GM23338 (cell line): Measurements from ENCODE around the gene HDAC11. TPM values are rescaled to one million over a fixed set of nuclear protein-coding genes. Genes with fewer than 3 reads are reported as not detected.

Source experiments
- ATAC-seq: fragments of 200-7000 bp; cut with Tn5 transposase; 3 replicates; pipeline ENCODE4 v1.9.1; 2020
- DNase-seq: peaks from one replicate; pipeline ENCODE4 v3.0.0-alpha.2; 2015; ENCODE audit warnings: low spot score
- H2AFZ ChIP-seq: fragments of 200-600 bp; sonication (generic); 2 replicates; pipeline ENCODE4 v1.8.0; 2016; ENCODE audit warnings: antibody characterized with exemption, mild to moderate bottlenecking, moderate library complexity
- H3F3A ChIP-seq: fragments of 200-600 bp; sonication (generic); replicated peaks from 2 replicates; pipeline ENCODE4 v1.8.0; 2017; ENCODE audit warnings: antibody characterized with exemption, mixed run types, low read depth
- H3K27ac ChIP-seq: fragments of 200-600 bp; sonication (generic); 2 replicates; pipeline ENCODE4 v1.6.1; 2016; ENCODE audit warnings: low read depth
- H3K27me3 ChIP-seq: fragments of 200-600 bp; sonication (generic); 2 replicates; pipeline ENCODE4 v1.8.0; 2016; ENCODE audit warnings: mild to moderate bottlenecking, mixed run types, moderate library complexity; ENCODE audit not compliant: insufficient read depth
- H3K36me3 ChIP-seq: fragments of 200-600 bp; sonication (generic); 2 replicates; pipeline ENCODE4 v1.8.0; 2016; ENCODE audit warnings: mild to moderate bottlenecking; ENCODE audit not compliant: insufficient read depth
- H3K4me1 ChIP-seq: fragments of 200-600 bp; sonication (generic); 2 replicates; pipeline ENCODE4 v1.8.0; 2016; ENCODE audit warnings: mild to moderate bottlenecking, moderate library complexity; ENCODE audit not compliant: insufficient read depth
- H3K4me2 ChIP-seq: fragments of 200-600 bp; sonication (generic); 2 replicates; pipeline ENCODE4 v1.7.1; 2017; ENCODE audit warnings: mixed run types
- H3K4me3 ChIP-seq: fragments of 200-600 bp; sonication (generic); 2 replicates; pipeline ENCODE4 v1.6.1; 2016; ENCODE audit warnings: mixed run types
- H3K79me2 ChIP-seq: fragments of 200-600 bp; sonication (generic); replicated peaks from 2 replicates; pipeline ENCODE4 v1.8.0; 2017; ENCODE audit warnings: mild to moderate bottlenecking; ENCODE audit not compliant: insufficient read depth
- H3K9me2 ChIP-seq: fragments of 200-600 bp; sonication (generic); 2 replicates; pipeline ENCODE4 v1.8.0; 2017; ENCODE audit not compliant: insufficient read depth
- H4K20me1 ChIP-seq: fragments of 200-600 bp; sonication (generic); replicated peaks from 2 replicates; pipeline ENCODE4 v1.8.0; 2017; ENCODE audit warnings: mild to moderate bottlenecking; ENCODE audit not compliant: insufficient read depth
- H3K27ac Mint-ChIP-seq: 2 replicates; pipeline ENCODE4 v1.8.0; 2020; ENCODE audit warnings: inconsistent platforms, mild to moderate bottlenecking, moderate library complexity, mixed read lengths
- H3K27me3 Mint-ChIP-seq: 3 replicates; pipeline ENCODE4 v1.8.0; 2022; ENCODE audit warnings: low read depth, mild to moderate bottlenecking, moderate library complexity, mixed read lengths, inconsistent platforms; ENCODE audit not compliant: insufficient read depth, poor library complexity
- H3K36me3 Mint-ChIP-seq: 3 replicates; pipeline ENCODE4 v1.8.0; 2021; ENCODE audit warnings: low read depth, mild to moderate bottlenecking, inconsistent platforms, moderate library complexity, mixed read lengths
- H3K4me1 Mint-ChIP-seq: 3 replicates; pipeline ENCODE4 v1.8.0; 2020; ENCODE audit warnings: mild to moderate bottlenecking, inconsistent platforms, mixed read lengths
- H3K4me3 Mint-ChIP-seq: 3 replicates; pipeline ENCODE4 v1.8.0; 2021; ENCODE audit warnings: moderate library complexity, mild to moderate bottlenecking, inconsistent platforms, mixed read lengths
- H3K9me3 Mint-ChIP-seq: 3 replicates; pipeline ENCODE4 v1.8.0; 2020; ENCODE audit warnings: moderate library complexity, mild to moderate bottlenecking, inconsistent platforms, mixed read lengths
- CREB1 ChIP-seq: fragments of 250-450 bp; sonication (Bioruptor Pico); IDR thresholded peaks from 2 replicates; pipeline ENCODE4 v1.5.0; 2020; ENCODE audit warnings: low read depth, mild to moderate bottlenecking, moderate library complexity
- CTCF ChIP-seq, 2 experiments: fragments of 200-600 bp in 1 of 2; sonication (generic) in 1 of 2; conservative IDR thresholded peaks; 2 replicates each; pipeline versions ENCODE4 v1.5.1 to v1.6.1; 2016 to 2017; ENCODE audit warnings: antibody characterized with exemption in 2 of 2, low read depth in 2 of 2, mild to moderate bottlenecking in 2 of 2, moderate library complexity in 1 of 2
- EZH2 ChIP-seq: fragments of 200-600 bp; sonication (generic); IDR thresholded peaks from one replicate; pipeline ENCODE4 v1.8.0; 2017; ENCODE audit warnings: antibody characterized with exemption, mild to moderate bottlenecking, low read depth; ENCODE audit not compliant: unreplicated experiment
- EZH2phosphoT487 ChIP-seq: fragments of 200-600 bp; sonication (generic); IDR thresholded peaks from one replicate; pipeline ENCODE4 v1.8.1; 2018; ENCODE audit warnings: antibody characterized with exemption; ENCODE audit not compliant: unreplicated experiment
- JUNB ChIP-seq: IDR thresholded peaks from one replicate; pipeline ENCODE4 v1.6.1; 2016; ENCODE audit warnings: antibody characterized with exemption; ENCODE audit not compliant: unreplicated experiment
- NANOG ChIP-seq: IDR thresholded peaks from 2 replicates; pipeline ENCODE4 v1.6.1; 2016; ENCODE audit warnings: antibody characterized with exemption, borderline replicate concordance
- POLR2AphosphoS5 ChIP-seq: IDR thresholded peaks from 2 replicates; pipeline ENCODE4 v1.6.1; 2016; ENCODE audit warnings: antibody characterized with exemption, low read depth
- REST ChIP-seq: IDR thresholded peaks from one replicate; pipeline ENCODE4 v1.6.1; 2018; ENCODE audit warnings: antibody characterized with exemption; ENCODE audit not compliant: unreplicated experiment
- STAT1 ChIP-seq: IDR thresholded peaks from one replicate; pipeline ENCODE4 v1.6.1; 2016; ENCODE audit warnings: antibody characterized with exemption; ENCODE audit not compliant: unreplicated experiment
- ZNF114 ChIP-seq: fragments of 250-450 bp; sonication (Bioruptor Pico); IDR thresholded peaks from 2 replicates; pipeline ENCODE4 v1.5.0; 2020; ENCODE audit warnings: mild to moderate bottlenecking, moderate library complexity
- ZNF331 ChIP-seq: fragments of 250-450 bp; sonication (Bioruptor Pico); IDR thresholded peaks from 2 replicates; pipeline ENCODE4 v1.5.0; 2020; ENCODE audit warnings: low read depth, mild to moderate bottlenecking, moderate library complexity
- ZNF462 ChIP-seq: fragments of 250-450 bp; sonication (Bioruptor Pico); IDR thresholded peaks from 2 replicates; pipeline ENCODE4 v1.5.0; 2020; ENCODE audit warnings: mild to moderate bottlenecking, moderate library complexity
- polyA plus RNA-seq: library from polyadenylated mRNA; unstranded; fragments of >200 nt; fragmentation: Nextera tagmentation; extraction: Ambion mirVana; gene quantifications from 2 replicates; pipeline ENCODE4 v1.2.1, GENCODE V29; 2016
- total RNA-seq: library from RNA; depleted of rRNA; stranded (reverse); fragments of >200 nt; shearing (Covaris generic); gene quantifications from 2 replicates; pipeline ENCODE4 v1.2.3, GENCODE V29; 2014
- TF ChIP-seq, protein P1 (sequence below): IDR thresholded peaks from 2 replicates; pipeline ENCODE4 v1.6.1; 2016; ENCODE audit warnings: antibody characterized with exemption

The HDAC11 gene
- total and polyA plus RNA-seq, 2 experiments from 2014 or later, result 5.4 to 15.8 TPM

- peak overlapping the region; percentile 96 for H2AFZ ChIP-seq
- H3F3A ChIP-seq, result peaks cover 22% of the 10 kb centered on the region
- peak overlapping the region; percentile 95 for H3K4me2 ChIP-seq
- no peaks in the 10 kb centered on the region for H3K9me3 Mint-ChIP-seq
- H3K27me3 Mint-ChIP-seq, result peaks cover 25% of the 10 kb centered on the region
- H4K20me1 ChIP-seq, result no peaks in the 10 kb centered on the region
- ATAC-seq (peak; percentile 49), DNase-seq (peak; percentile 71)
- peaks cover 43% of the 10 kb centered on the region for H3K4me1 Mint-ChIP-seq
- no peaks in the 10 kb centered on the region for H3K9me2 ChIP-seq
- no peaks in the 10 kb centered on the region for H3K27me3 ChIP-seq
- peaks cover 8% of the 10 kb centered on the region for H3K4me1 ChIP-seq
- TF ChIP-seq REST (no peak), EZH2 (no peak), ZNF462 (CRISPR knock-in tag) (no peak), ZNF114 (CRISPR knock-in tag) (no peak), POLR2AphosphoS5 (no peak), ZNF331 (no peak), EZH2phosphoT487 (no peak), NANOG (no peak), JUNB (no peak), STAT1 (no peak), CREB1 (no peak), CTCF (conservative IDR thresholded peaks at IDR 0.05; ENCODE audit: low read depth in 2 of 2) (no peak)
- TF ChIP-seq, protein P1, sequence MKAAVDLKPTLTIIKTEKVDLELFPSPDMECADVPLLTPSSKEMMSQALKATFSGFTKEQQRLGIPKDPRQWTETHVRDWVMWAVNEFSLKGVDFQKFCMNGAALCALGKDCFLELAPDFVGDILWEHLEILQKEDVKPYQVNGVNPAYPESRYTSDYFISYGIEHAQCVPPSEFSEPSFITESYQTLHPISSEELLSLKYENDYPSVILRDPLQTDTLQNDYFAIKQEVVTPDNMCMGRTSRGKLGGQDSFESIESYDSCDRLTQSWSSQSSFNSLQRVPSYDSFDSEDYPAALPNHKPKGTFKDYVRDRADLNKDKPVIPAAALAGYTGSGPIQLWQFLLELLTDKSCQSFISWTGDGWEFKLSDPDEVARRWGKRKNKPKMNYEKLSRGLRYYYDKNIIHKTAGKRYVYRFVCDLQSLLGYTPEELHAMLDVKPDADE, result no peak
- peak overlapping the region; percentile 93 for H3K27ac Mint-ChIP-seq
- H3K36me3 ChIP-seq, result no peaks in the 10 kb centered on the region
- peak overlapping the region; percentile 87; the same call in 1 of the 2 replicates for H3K27ac ChIP-seq
- H3K4me3 ChIP-seq, result peak overlapping the region; percentile 82
- H3K79me2 ChIP-seq, result no peaks in the 10 kb centered on the region
- peaks cover 3% of the 10 kb centered on the region; the same call in 1 of the 3 replicates for H3K36me3 Mint-ChIP-seq
- peak overlapping the region; percentile 86 for H3K4me3 Mint-ChIP-seq
Measured at GRCh38 chr3:13479332-13479581, 849 bp upstream of the HDAC11 start.
